Measurements from ENCODE around the gene BHLHE23. TPM values are rescaled to one million over a fixed set of nuclear protein-coding genes. Genes with fewer than 3 reads are reported as not detected.

The BHLHE23 gene
- total RNA-seq, 6 donors from 2014 or later, result not detected

DNA sequence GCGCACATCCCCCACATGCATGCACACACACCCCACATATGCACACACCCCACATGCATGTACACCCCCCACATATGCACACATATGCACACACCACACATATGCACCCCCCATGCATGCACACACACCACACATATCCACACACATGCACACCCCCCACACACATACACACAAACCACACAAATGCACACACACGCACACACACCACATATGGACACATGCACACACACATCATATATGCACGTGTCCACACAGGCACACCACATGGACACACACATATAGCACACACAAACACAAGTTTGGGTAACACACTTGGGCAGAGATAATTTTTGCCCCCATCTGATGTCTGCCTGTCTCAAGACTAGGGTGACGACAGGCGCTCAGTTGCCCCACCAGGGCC, 8.3 kb downstream of the BHLHE23 start:
- no peak for ATAC-seq (ENCODE audit: low FRiP score in 2 of 2)

DNA sequence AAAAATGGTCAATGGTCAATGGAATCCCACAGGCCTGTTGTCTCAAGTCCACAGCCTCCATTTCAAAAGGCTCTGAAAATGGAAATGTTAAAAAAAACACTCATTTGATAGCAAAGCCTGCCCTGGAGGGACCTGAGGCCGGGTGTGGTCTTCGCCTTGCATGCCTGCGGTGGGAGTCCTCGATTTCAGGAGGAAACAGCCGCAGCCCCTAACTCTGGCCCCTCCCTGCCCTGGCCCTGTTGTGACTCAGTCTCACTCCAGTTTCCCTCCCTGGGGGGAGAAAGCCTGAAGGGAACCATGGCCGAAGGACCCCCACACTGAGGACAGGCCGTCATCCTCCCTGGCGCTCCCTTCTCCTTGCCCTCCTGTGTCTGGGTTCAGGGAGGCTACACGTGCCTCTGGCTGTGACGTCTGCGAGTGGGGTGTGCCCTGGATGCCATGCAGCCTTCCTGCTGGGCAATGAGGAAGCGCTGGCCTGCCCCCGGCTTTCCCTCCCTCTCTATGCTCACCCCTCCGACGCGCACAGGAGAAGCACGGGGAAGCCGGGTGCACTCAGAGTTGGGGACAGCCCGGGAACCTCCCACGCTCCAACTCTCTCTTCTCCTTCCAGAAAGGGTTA, 9.2 kb downstream of the BHLHE23 start:
- Histone ChIP-seq H3K27ac (no peak overlapping the region), H3K36me3 (no peaks in the 10 kb centered on the region), H3K27me3 (peaks cover 0 to 16% (median 2%) of the 10 kb centered on the region in 4 donors), H3K4me3 (no peak overlapping the region), H3K9me3 (no peaks in the 10 kb centered on the region), H3K4me1 (no peaks in the 10 kb centered on the region)
- no peak for ATAC-seq (ENCODE audit: low FRiP score in 2 of 2)
- peak in 1 of 2 donors; percentile 36 for DNase-seq
- TF ChIP-seq POLR2AphosphoS5 (IDR thresholded peaks at IDR 0.05), result no peak
- no peak for TF ChIP-seq EP300 (IDR thresholded peaks at IDR 0.05)
- TF ChIP-seq POLR2A (IDR thresholded peaks at IDR 0.05), result no peak
- TF ChIP-seq, protein P1, sequence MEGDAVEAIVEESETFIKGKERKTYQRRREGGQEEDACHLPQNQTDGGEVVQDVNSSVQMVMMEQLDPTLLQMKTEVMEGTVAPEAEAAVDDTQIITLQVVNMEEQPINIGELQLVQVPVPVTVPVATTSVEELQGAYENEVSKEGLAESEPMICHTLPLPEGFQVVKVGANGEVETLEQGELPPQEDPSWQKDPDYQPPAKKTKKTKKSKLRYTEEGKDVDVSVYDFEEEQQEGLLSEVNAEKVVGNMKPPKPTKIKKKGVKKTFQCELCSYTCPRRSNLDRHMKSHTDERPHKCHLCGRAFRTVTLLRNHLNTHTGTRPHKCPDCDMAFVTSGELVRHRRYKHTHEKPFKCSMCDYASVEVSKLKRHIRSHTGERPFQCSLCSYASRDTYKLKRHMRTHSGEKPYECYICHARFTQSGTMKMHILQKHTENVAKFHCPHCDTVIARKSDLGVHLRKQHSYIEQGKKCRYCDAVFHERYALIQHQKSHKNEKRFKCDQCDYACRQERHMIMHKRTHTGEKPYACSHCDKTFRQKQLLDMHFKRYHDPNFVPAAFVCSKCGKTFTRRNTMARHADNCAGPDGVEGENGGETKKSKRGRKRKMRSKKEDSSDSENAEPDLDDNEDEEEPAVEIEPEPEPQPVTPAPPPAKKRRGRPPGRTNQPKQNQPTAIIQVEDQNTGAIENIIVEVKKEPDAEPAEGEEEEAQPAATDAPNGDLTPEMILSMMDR (IDR thresholded peaks at IDR 0.05), result no peak
- 33 to 47% methylated on average over 11 to 20 of the region's 20 CpGs for WGBS, 2 donors

More for the DNA sequence above, 8.3 kb downstream of the BHLHE23 start:
- no peaks in the 10 kb centered on the region for H3K4me1 ChIP-seq
- no peak for TF ChIP-seq POLR2A (IDR thresholded peaks at IDR 0.05)
- TF ChIP-seq POLR2AphosphoS5 (IDR thresholded peaks at IDR 0.05), result no peak
- TF ChIP-seq EP300 (IDR thresholded peaks at IDR 0.05), result no peak
- TF ChIP-seq, protein P1 (IDR thresholded peaks at IDR 0.05), result no peak
- WGBS, 2 donors, result 78 to 82% methylated on average over 5 of the region's 5 CpGs
- DNase-seq, result no peak
- H3K36me3 ChIP-seq, result no peaks in the 10 kb centered on the region
- H3K9me3 ChIP-seq, result no peaks in the 10 kb centered on the region
- no peak overlapping the region for H3K27ac ChIP-seq
- no peak overlapping the region for H3K4me3 ChIP-seq
- H3K27me3 ChIP-seq, result peaks cover 0 to 16% (median 2%) of the 10 kb centered on the region in 4 donors

DNA sequence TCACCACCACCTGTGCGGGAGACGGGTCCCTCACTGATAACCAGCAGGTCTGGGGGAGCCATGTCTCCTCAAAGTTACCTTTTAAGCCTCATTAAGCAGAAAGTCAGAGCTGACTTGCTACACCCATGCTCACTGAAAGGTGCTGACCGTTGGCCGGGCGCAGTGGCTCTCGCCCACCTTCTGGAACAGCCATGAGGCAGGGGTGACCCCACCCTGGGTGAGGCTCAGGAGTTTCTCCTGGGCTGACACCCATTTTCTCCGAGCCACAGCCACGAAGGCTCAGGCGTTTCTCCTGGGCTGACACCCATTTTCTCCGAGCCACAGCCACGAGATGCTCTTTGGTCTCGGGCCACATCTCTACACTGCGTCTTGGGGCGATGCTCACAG, 10.2 kb downstream of the BHLHE23 start:
- Histone ChIP-seq H3K4me3 (no peak overlapping the region), H3K9me3 (no peaks in the 10 kb centered on the region), H3K27me3 (peaks cover 0 to 16% (median 2%) of the 10 kb centered on the region in 4 donors), H3K36me3 (no peaks in the 10 kb centered on the region), H3K4me1 (no peaks in the 10 kb centered on the region), H3K27ac (no peak overlapping the region)
- TF ChIP-seq, protein P1 (IDR thresholded peaks at IDR 0.05), result no peak
- no peak for TF ChIP-seq POLR2AphosphoS5 (IDR thresholded peaks at IDR 0.05)
- TF ChIP-seq EP300 (IDR thresholded peaks at IDR 0.05), result no peak
- TF ChIP-seq POLR2A (IDR thresholded peaks at IDR 0.05), result no peak
- ATAC-seq (ENCODE audit: low FRiP score in 2 of 2) (no peak), DNase-seq (peak in 1 of 2 donors; percentile 57)
- 78 to 85% methylated on average over 10 to 14 of the region's 14 CpGs for WGBS, 2 donors

DNA sequence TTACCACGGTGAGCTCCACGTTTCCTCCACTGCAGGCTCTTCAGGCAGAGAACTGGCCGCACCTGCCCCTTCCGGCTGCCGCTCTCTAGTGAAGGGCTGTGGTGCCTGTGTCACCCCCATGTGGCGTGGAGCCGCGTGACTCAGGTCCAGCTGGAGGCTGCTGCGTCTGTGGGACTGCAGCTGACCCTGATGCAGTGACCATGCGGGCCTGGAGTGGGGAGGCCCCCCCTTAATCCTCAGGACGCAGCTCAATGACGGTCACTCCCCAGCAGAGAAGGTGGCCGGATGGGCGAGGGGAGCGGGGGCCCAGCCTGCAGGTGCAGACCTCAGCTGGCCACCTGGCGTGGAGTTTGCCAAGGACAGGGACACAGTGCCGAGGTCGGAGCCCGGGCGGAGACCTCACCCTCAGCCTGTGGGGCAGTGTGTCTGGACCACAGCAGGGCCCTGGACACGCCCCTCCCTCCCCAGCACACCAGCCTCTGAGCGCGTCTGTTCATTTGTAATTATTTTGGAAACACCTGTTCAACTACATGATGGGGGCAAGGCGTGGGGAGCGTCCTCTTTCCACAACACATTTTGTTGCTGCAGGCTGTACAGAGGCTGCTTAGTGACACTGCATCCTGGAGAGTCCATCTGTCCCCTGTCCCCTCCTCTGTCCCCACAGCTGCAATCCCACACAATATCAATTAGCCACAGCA, 10.7 kb downstream of the BHLHE23 start:
- Histone ChIP-seq H3K27ac (no peak overlapping the region), H3K36me3 (no peaks in the 10 kb centered on the region), H3K9me3 (no peaks in the 10 kb centered on the region), H3K4me1 (no peaks in the 10 kb centered on the region), H3K27me3 (peaks cover 0 to 16% (median 2%) of the 10 kb centered on the region in 4 donors), H3K4me3 (no peak overlapping the region)
- 64 to 74% methylated on average over 10 to 21 of the region's 25 CpGs for WGBS, 2 donors
- ATAC-seq (ENCODE audit: low FRiP score in 2 of 2) (no peak), DNase-seq (no peak)
- no peak for TF ChIP-seq POLR2A (IDR thresholded peaks at IDR 0.05)
- no peak for TF ChIP-seq EP300 (IDR thresholded peaks at IDR 0.05)
- TF ChIP-seq, protein P1 (IDR thresholded peaks at IDR 0.05), result no peak
- no peak for TF ChIP-seq POLR2AphosphoS5 (IDR thresholded peaks at IDR 0.05)
